Calu3 (cell line): Measurements from ENCODE around the gene IFIT1B. TPM values are rescaled to one million over a fixed set of nuclear protein-coding genes. Genes with fewer than 3 reads are reported as not detected.

Experiments used
- BruUV-seq: library from RNA; stranded (reverse); fragments of 400-500 nt; replicated peaks from 2 replicates; lab custom pipeline; 2021; lab: Mats Ljungman, UMichigan
- CTCF ChIA-PET: fragments of 300-600 bp; sonication (Branson Sonifier 250); formaldehyde crosslinking; loops from one replicate; lab custom pipeline; 2022; ENCODE audit warnings: antibody characterized with exemption; lab: Charles Lee
- DNase-seq: peaks from one replicate; pipeline ENCODE4 v3.0.0; 2022
- H3K27ac Mint-ChIP-seq: one replicate; pipeline ENCODE4 v1.8.0; 2022; ENCODE audit warnings: mixed read lengths; ENCODE audit not compliant: unreplicated experiment
- H3K27me3 Mint-ChIP-seq: one replicate; pipeline ENCODE4 v1.8.0; 2022; ENCODE audit warnings: mixed read lengths; ENCODE audit not compliant: unreplicated experiment
- H3K36me3 Mint-ChIP-seq: one replicate; pipeline ENCODE4 v1.8.0; 2022; ENCODE audit warnings: mild to moderate bottlenecking, moderate library complexity, mixed read lengths; ENCODE audit not compliant: insufficient read depth, unreplicated experiment
- H3K4me1 Mint-ChIP-seq: one replicate; pipeline ENCODE4 v1.8.0; 2022; ENCODE audit warnings: mild to moderate bottlenecking, low read depth, mixed read lengths; ENCODE audit not compliant: unreplicated experiment
- H3K4me3 Mint-ChIP-seq: one replicate; pipeline ENCODE4 v1.8.0; 2022; ENCODE audit warnings: mild to moderate bottlenecking, low read depth, moderate library complexity, mixed read lengths; ENCODE audit not compliant: unreplicated experiment
- H3K9me3 Mint-ChIP-seq: one replicate; pipeline ENCODE4 v1.8.0; 2022; ENCODE audit warnings: low read depth, mixed read lengths; ENCODE audit not compliant: unreplicated experiment
- CTCF ChIP-seq: fragments of 200-600 bp; IDR thresholded peaks from one replicate; pipeline ENCODE4 v1.8.0; 2022; ENCODE audit warnings: antibody characterized with exemption; ENCODE audit not compliant: unreplicated experiment
- intact Hi-C: fragments of 100-400 bp; cut with micrococcal nuclease; formaldehyde crosslinking; loops from one replicate; pipeline ENCODE4 v1.10.0; 2022; ENCODE audit not compliant: unreplicated experiment
- total RNA-seq: library from RNA; stranded (reverse); gene quantifications from 2 replicates; pipeline ENCODE4 v1.2.3, GENCODE V29; 2022

IFIT1B gene
- total RNA-seq, 1 experiment from 2014 or later = not detected

- H3K4me1 Mint-ChIP-seq = peaks cover 14% of the 10 kb centered on the region
- no peak overlapping the region for H3K4me3 Mint-ChIP-seq
- no peaks in the 10 kb centered on the region for H3K9me3 Mint-ChIP-seq
- CTCF ChIA-PET = interaction anchor here (1.0 to 1.3 kb wide), 2 partner anchors 123 to 442 kb away, joined by 3 read pairs; partner anchors contain the start of gene LIPA
- intact Hi-C loops = no loop called here
- peaks cover 6% of the 10 kb centered on the region for H3K36me3 Mint-ChIP-seq
- no peak overlapping the region for H3K27ac Mint-ChIP-seq
- no peaks in the 10 kb centered on the region for H3K27me3 Mint-ChIP-seq
- no TSS peak for BruUV-seq
- no peak for TF ChIP-seq CTCF
- no peak for DNase-seq
These were observed 3.1 kb upstream of the IFIT1B start for GRCh38 chr10:89374713-89375141.

GRCh38 chr10:89379103-89379502 is 1.2 kb downstream of the IFIT1B start:
- no peak overlapping the region for H3K4me3 Mint-ChIP-seq
- CTCF ChIA-PET = no interaction called here
- no peak for TF ChIP-seq CTCF
- intact Hi-C loops = no loop called here
- H3K36me3 Mint-ChIP-seq = peaks cover 4% of the 10 kb centered on the region
- DNase-seq = no peak
- no peaks in the 10 kb centered on the region for H3K9me3 Mint-ChIP-seq
- H3K4me1 Mint-ChIP-seq = peaks cover 11% of the 10 kb centered on the region
- H3K27me3 Mint-ChIP-seq = no peaks in the 10 kb centered on the region
- BruUV-seq = no TSS peak
- H3K27ac Mint-ChIP-seq = no peak overlapping the region

- H3K4me1 Mint-ChIP-seq = no peaks in the 10 kb centered on the region
- H3K27me3 Mint-ChIP-seq = no peaks in the 10 kb centered on the region
- no peak for TF ChIP-seq CTCF
- H3K9me3 Mint-ChIP-seq = no peaks in the 10 kb centered on the region
- H3K36me3 Mint-ChIP-seq = no peaks in the 10 kb centered on the region
- intact Hi-C loops = no loop called here
- CTCF ChIA-PET = no interaction called here
- H3K4me3 Mint-ChIP-seq = no peak overlapping the region
- no peak for DNase-seq
- BruUV-seq = no TSS peak
- H3K27ac Mint-ChIP-seq = no peak overlapping the region
These were observed 4.9 kb downstream of the IFIT1B start for GRCh38 chr10:89382757-89383156.

- H3K4me3 Mint-ChIP-seq = no peak overlapping the region
- H3K27me3 Mint-ChIP-seq = no peaks in the 10 kb centered on the region
- BruUV-seq = no TSS peak
- no peaks in the 10 kb centered on the region for H3K4me1 Mint-ChIP-seq
- intact Hi-C loops = no loop called here
- no peaks in the 10 kb centered on the region for H3K36me3 Mint-ChIP-seq
- no peak for TF ChIP-seq CTCF
- CTCF ChIA-PET = no interaction called here
- DNase-seq = no peak
- no peaks in the 10 kb centered on the region for H3K9me3 Mint-ChIP-seq
- no peak overlapping the region for H3K27ac Mint-ChIP-seq
These were observed 6.9 kb downstream of the IFIT1B start for GRCh38 chr10:89384474-89385340.
